Measurements from ENCODE around the gene NR5A2. TPM values are rescaled to one million over a fixed set of nuclear protein-coding genes. Genes with fewer than 3 reads are reported as not detected.

The NR5A2 gene
- total RNA-seq, 2 donors from 2014 or later: 98.3 to 202 TPM

- ATAC-seq (no peak), DNase-seq (no peak)
- Histone ChIP-seq H3K9me3 (no peaks in the 10 kb centered on the region), H3K27ac (no peak overlapping the region), H3K4me1 (peaks cover 73% of the 10 kb centered on the region), H3K36me3 (replicated peaks in 1 of 2; ENCODE audit: insufficient read depth in 1 of 2, low read depth in 2 of 2) (peaks cover 0 to 1% of the 10 kb centered on the region in 2 donors), H3K4me3 (no peak overlapping the region), H3K27me3 (no peaks in the 10 kb centered on the region)
- intact Hi-C loops (cut with DNase I): no loop called here
- no peak for TF ChIP-seq POLR2A (IDR thresholded peaks at IDR 0.05)
- no peak for TF ChIP-seq CTCF (IDR thresholded peaks at IDR 0.05)
- WGBS, 2 donors: 71 to 76% methylated on average over 3 of the region's 3 CpGs
Measured at GRCh38 chr1:200096774-200097173, 69.3 kb downstream of the NR5A2 start.

- Histone ChIP-seq H3K36me3 (replicated peaks in 1 of 2; ENCODE audit: insufficient read depth in 1 of 2, low read depth in 2 of 2) (peaks cover 0 to 1% of the 10 kb centered on the region in 2 donors), H3K27ac (peak overlapping the region; percentile 25 to 49 (median 30)), H3K4me3 (no peak overlapping the region), H3K4me1 (peaks cover 88% of the 10 kb centered on the region), H3K27me3 (no peaks in the 10 kb centered on the region), H3K9me3 (no peaks in the 10 kb centered on the region)
- intact Hi-C loops (cut with DNase I): no loop called here
- WGBS, 2 donors: 20 to 22% methylated on average over 3 of the region's 3 CpGs
- peak in 3 of 4 donors; percentile 31 to 39 (median 32) for DNase-seq
- no peak for TF ChIP-seq CTCF (IDR thresholded peaks at IDR 0.05)
- no peak for TF ChIP-seq POLR2A (IDR thresholded peaks at IDR 0.05)
- ATAC-seq: peak; percentile 30
Measured at GRCh38 chr1:200099040-200099439, 71.5 kb downstream of the NR5A2 start.

- DNase-seq (peak in 2 of 4 donors; percentile 25 to 32), ATAC-seq (no peak)
- intact Hi-C loops (cut with DNase I): no loop called here
- Histone ChIP-seq H3K4me1 (peaks cover 83% of the 10 kb centered on the region), H3K36me3 (replicated peaks in 1 of 2; ENCODE audit: insufficient read depth in 1 of 2, low read depth in 2 of 2) (peaks cover 0 to 3% of the 10 kb centered on the region in 2 donors), H3K4me3 (no peak overlapping the region), H3K27me3 (no peaks in the 10 kb centered on the region), H3K9me3 (no peaks in the 10 kb centered on the region), H3K27ac (no peak overlapping the region)
- 9 to 25% methylated on average over 1 of the region's 1 CpG for WGBS, 2 donors
- TF ChIP-seq CTCF (IDR thresholded peaks at IDR 0.05) (no peak), POLR2A (IDR thresholded peaks at IDR 0.05) (no peak)
Measured at GRCh38 chr1:200103966-200104583, 76.6 kb downstream of the NR5A2 start.

GRCh38 chr1:200107004-200107470 lies 79.5 kb downstream of the NR5A2 start:
- Histone ChIP-seq H3K27ac (peak overlapping the region in 1 of 4 donors; percentile 31), H3K27me3 (no peaks in the 10 kb centered on the region), H3K4me3 (no peak overlapping the region), H3K9me3 (no peaks in the 10 kb centered on the region), H3K36me3 (replicated peaks in 1 of 2; ENCODE audit: insufficient read depth in 1 of 2, low read depth in 2 of 2) (peaks cover 0 to 7% of the 10 kb centered on the region in 2 donors), H3K4me1 (peaks cover 60% of the 10 kb centered on the region)
- no peak for DNase-seq
- intact Hi-C loops (cut with DNase I): no loop called here
- no peak for ATAC-seq
- TF ChIP-seq POLR2A (IDR thresholded peaks at IDR 0.05) (no peak), CTCF (IDR thresholded peaks at IDR 0.05) (no peak)
- WGBS, 2 donors: 39 to 40% methylated on average over 8 of the region's 8 CpGs

- intact Hi-C loops (cut with DNase I): no loop called here
- peak in 1 of 4 donors; percentile 22 for DNase-seq
- WGBS, 2 donors: 0 to 22% methylated on average over 1 of the region's 1 CpG
- Histone ChIP-seq H3K4me1 (peaks cover 43% of the 10 kb centered on the region), H3K27ac (peak overlapping the region in 1 of 4 donors; percentile 23), H3K9me3 (no peaks in the 10 kb centered on the region), H3K36me3 (replicated peaks in 1 of 2; ENCODE audit: insufficient read depth in 1 of 2, low read depth in 2 of 2) (peaks cover 0 to 10% of the 10 kb centered on the region in 2 donors), H3K27me3 (no peaks in the 10 kb centered on the region), H3K4me3 (no peak overlapping the region)
- TF ChIP-seq CTCF (IDR thresholded peaks at IDR 0.05) (no peak), POLR2A (IDR thresholded peaks at IDR 0.05) (no peak)
- ATAC-seq: no peak
Measured at GRCh38 chr1:200108659-200109058, 81.1 kb downstream of the NR5A2 start.

All from body of pancreas (tissue), 4 donors.